ENCODE measurements around the gene DNAH10.
"Not testable (repeated sequence)": the region's sequence is repeated elsewhere in the genome, so short reads cannot be mapped to it uniquely, and the experiment has no call there.

Gene DNAH10

GRCh38 chr12:123945287-123946151 lies 183.4 kb downstream of the DNAH10 start:
- no peak for TF ChIP-seq CTCF (IDR thresholded peaks at IDR 0.05; ENCODE audit: low read depth, low read length, missing control alignments)
- no peak overlapping the region for H3K4me3 ChIP-seq (ENCODE audit: low read depth, low read length)
- no peak for DNase-seq (ENCODE audit: low read depth)

DNA sequence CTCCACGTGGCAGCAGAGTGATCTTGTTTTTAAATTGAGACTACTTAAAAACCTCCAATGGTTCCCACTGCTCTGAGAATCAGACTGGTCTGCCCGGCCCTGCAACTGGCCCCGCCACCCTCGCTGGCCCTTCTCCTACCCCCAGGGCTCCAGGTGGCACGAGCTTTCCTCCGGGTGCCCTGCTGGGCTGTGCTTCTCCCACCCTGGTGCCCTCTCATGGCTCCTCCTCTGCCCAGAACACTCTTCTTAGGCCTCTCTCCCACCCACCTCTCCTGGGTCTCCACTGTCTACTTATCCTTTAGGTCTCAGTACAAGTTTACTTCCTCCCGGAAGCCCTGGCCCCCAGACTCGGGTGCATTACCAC lies 184.0 kb downstream of the DNAH10 start:
- no peak for DNase-seq (ENCODE audit: low read depth)
- TF ChIP-seq CTCF (IDR thresholded peaks at IDR 0.05; ENCODE audit: low read depth, low read length, missing control alignments), result no peak

GRCh38 chr12:123946516-123947505 lies 184.7 kb downstream of the DNAH10 start:
- not testable (repeated sequence) for H3K4me3 ChIP-seq (ENCODE audit: low read depth, low read length)

More for the DNA sequence above, 184.0 kb downstream of the DNAH10 start:
- H3K4me3 ChIP-seq (ENCODE audit: low read depth, low read length), result no peak overlapping the region

GRCh38 chr12:123947531-123947930 lies 185.4 kb downstream of the DNAH10 start:
- DNase-seq (ENCODE audit: low read depth), result not testable (repeated sequence)

More at GRCh38 chr12:123946516-123947505, 184.7 kb downstream of the DNAH10 start:
- not testable (repeated sequence) for DNase-seq (ENCODE audit: low read depth)

GRCh38 chr12:123948401-123948795 lies 186.3 kb downstream of the DNAH10 start:
- DNase-seq (ENCODE audit: low read depth), result no peak
- TF ChIP-seq CTCF (IDR thresholded peaks at IDR 0.05; ENCODE audit: low read depth, low read length, missing control alignments), result no peak
- no peak overlapping the region for H3K4me3 ChIP-seq (ENCODE audit: low read depth, low read length)

More at GRCh38 chr12:123947531-123947930, 185.4 kb downstream of the DNAH10 start:
- H3K4me3 ChIP-seq (ENCODE audit: low read depth, low read length), result not testable (repeated sequence)

GRCh38 chr12:123948796-123949769 lies 187.0 kb downstream of the DNAH10 start:
- H3K4me3 ChIP-seq (ENCODE audit: low read depth, low read length), result no peak overlapping the region
- DNase-seq (ENCODE audit: low read depth), result no peak
- no peak for TF ChIP-seq CTCF (IDR thresholded peaks at IDR 0.05; ENCODE audit: low read depth, low read length, missing control alignments)

GRCh38 chr12:123949770-123950165 lies 187.7 kb downstream of the DNAH10 start:
- H3K4me3 ChIP-seq (ENCODE audit: low read depth, low read length), result no peak overlapping the region
- DNase-seq (ENCODE audit: low read depth), result no peak
- no peak for TF ChIP-seq CTCF (IDR thresholded peaks at IDR 0.05; ENCODE audit: low read depth, low read length, missing control alignments)

Measured in GM12864 (cell line).